Neural progenitor cell (in vitro differentiated cells): ENCODE measurements around the gene OR4D1. TPM values are rescaled to one million over a fixed set of nuclear protein-coding genes. Genes with fewer than 3 reads are reported as not detected.

Experiments used
- DNase-seq: peaks from one replicate; pipeline ENCODE4 v3.0.0-alpha.2; 2016; ENCODE audit warnings: low spot score
- H2AFZ ChIP-seq: fragments of 200-600 bp; sonication (generic); replicated peaks from 2 replicates; pipeline ENCODE4 v1.6.1; 2016; ENCODE audit warnings: antibody characterized with exemption
- H3F3A ChIP-seq: fragments of 200-600 bp; sonication (generic); 2 replicates; pipeline ENCODE4 v1.6.1; 2016; ENCODE audit warnings: antibody characterized with exemption, low read depth
- H3K27ac ChIP-seq: fragments of 200-600 bp; sonication (generic); 2 replicates; pipeline ENCODE4 v1.5.1; 2016; ENCODE audit warnings: mild to moderate bottlenecking
- H3K27me3 ChIP-seq: fragments of 200-600 bp; sonication (generic); 2 replicates; pipeline ENCODE4 v1.6.1; 2016; ENCODE audit warnings: mild to moderate bottlenecking, moderate library complexity
- H3K36me3 ChIP-seq: fragments of 200-600 bp; sonication (generic); 2 replicates; pipeline ENCODE4 v1.5.1; 2016
- H3K4me1 ChIP-seq: fragments of 200-600 bp; sonication (generic); 2 replicates; pipeline ENCODE4 v1.6.1; 2016; ENCODE audit warnings: mixed run types
- H3K4me2 ChIP-seq: fragments of 200-600 bp; sonication (generic); 2 replicates; pipeline ENCODE4 v1.6.1; 2016
- H3K4me3 ChIP-seq: fragments of 200-600 bp; sonication (generic); 2 replicates; pipeline ENCODE4 v1.5.1; 2016
- H3K79me2 ChIP-seq: fragments of 200-600 bp; sonication (generic); 2 replicates; pipeline ENCODE4 v1.6.1; 2016; ENCODE audit warnings: low read depth
- H3K9ac ChIP-seq: fragments of 200-600 bp; sonication (generic); 2 replicates; pipeline ENCODE4 v1.6.1; 2016
- H3K9me3 ChIP-seq: fragments of 200-600 bp; sonication (generic); 2 replicates; pipeline ENCODE4 v1.5.1; 2016; ENCODE audit warnings: low read depth
- H4K20me1 ChIP-seq: fragments of 200-600 bp; sonication (generic); 2 replicates; pipeline ENCODE4 v1.6.1; 2016; ENCODE audit warnings: low read depth
- H3K27ac Mint-ChIP-seq: 3 replicates; pipeline ENCODE4 v1.8.0; 2021; ENCODE audit warnings: mixed read lengths
- H3K27me3 Mint-ChIP-seq: 2 replicates; pipeline ENCODE4 v1.8.0; 2022; ENCODE audit warnings: low read depth, mild to moderate bottlenecking, inconsistent platforms, moderate library complexity, mixed read lengths; ENCODE audit not compliant: insufficient read depth
- H3K36me3 Mint-ChIP-seq: 3 replicates; pipeline ENCODE4 v1.8.0; 2021; ENCODE audit warnings: mixed read lengths
- H3K4me1 Mint-ChIP-seq: 3 replicates; pipeline ENCODE4 v1.8.0; 2021; ENCODE audit warnings: mixed read lengths
- H3K4me3 Mint-ChIP-seq: 3 replicates; pipeline ENCODE4 v1.8.0; 2021; ENCODE audit warnings: mild to moderate bottlenecking, moderate library complexity, mixed read lengths
- H3K9me3 Mint-ChIP-seq: 3 replicates; pipeline ENCODE4 v1.8.0; 2020; ENCODE audit warnings: mixed read lengths
- EZH2 ChIP-seq: fragments of 200-600 bp; sonication (generic); IDR thresholded peaks from 2 replicates; pipeline ENCODE4 v1.6.1; 2017; ENCODE audit warnings: antibody characterized with exemption, mild to moderate bottlenecking, moderate library complexity
- EZH2phosphoT487 ChIP-seq: fragments of 200-600 bp; sonication (generic); IDR thresholded peaks from 2 replicates; pipeline ENCODE4 v1.6.1; 2017; ENCODE audit warnings: antibody characterized with exemption
- total RNA-seq: library from RNA; depleted of rRNA; stranded (reverse); fragments of >200 nt; gene quantifications from 2 replicates; pipeline ENCODE4 v1.2.3, GENCODE V29; 2015; ENCODE audit warnings: low replicate concordance
- TF ChIP-seq, protein P1 (sequence below): fragments of 200-600 bp; sonication (generic); IDR thresholded peaks from 2 replicates; pipeline ENCODE4 v1.5.1; 2017; ENCODE audit warnings: antibody characterized with exemption, mild to moderate bottlenecking

Gene OR4D1
- total RNA-seq, 1 donor from 2014 or later: 0.13 TPM

DNA sequence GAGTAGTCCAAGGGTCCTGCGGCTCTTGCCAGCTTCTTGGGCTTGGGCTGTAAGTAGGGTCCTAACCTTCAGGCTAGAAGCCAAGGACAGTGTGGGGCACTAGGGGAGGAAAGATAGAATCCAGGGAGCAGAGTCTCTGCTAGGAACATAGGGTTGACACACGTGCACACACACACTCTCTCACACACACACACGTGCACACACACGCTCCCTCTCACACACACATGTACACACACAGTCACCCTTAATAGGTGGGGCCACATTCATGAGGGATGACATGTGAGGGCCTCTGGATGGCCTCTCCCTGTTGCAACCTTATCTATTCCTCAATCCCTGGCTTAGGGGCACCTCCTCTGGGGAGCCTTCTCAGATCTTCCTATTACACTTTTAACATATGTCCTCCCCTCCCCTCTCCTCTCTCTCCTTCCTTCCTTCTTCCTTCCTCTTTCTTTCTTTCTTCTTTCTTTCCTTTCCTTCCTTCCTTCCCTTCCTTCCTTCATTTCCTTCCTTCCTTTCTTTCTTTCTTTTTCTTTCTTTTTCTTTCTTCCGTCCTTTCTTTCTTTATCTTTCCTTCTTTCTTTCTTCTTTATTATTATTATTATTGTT, 47.4 kb downstream of the OR4D1 start:
- H3K4me1 Mint-ChIP-seq: no peaks in the 10 kb centered on the region
- no peak overlapping the region for H3K4me3 ChIP-seq
- H3K27ac Mint-ChIP-seq: no peak overlapping the region
- H3K9me3 ChIP-seq: no peaks in the 10 kb centered on the region
- H3K36me3 ChIP-seq: no peaks in the 10 kb centered on the region
- H3K9me3 Mint-ChIP-seq: no peaks in the 10 kb centered on the region
- no peaks in the 10 kb centered on the region for H3K4me1 ChIP-seq
- H3K9ac ChIP-seq: no peak overlapping the region
- H3K27ac ChIP-seq: no peak overlapping the region
- H3K27me3 ChIP-seq: peaks cover 10% of the 10 kb centered on the region
- H3K4me2 ChIP-seq: no peak overlapping the region
- no peak for TF ChIP-seq EZH2
- TF ChIP-seq, protein P1, sequence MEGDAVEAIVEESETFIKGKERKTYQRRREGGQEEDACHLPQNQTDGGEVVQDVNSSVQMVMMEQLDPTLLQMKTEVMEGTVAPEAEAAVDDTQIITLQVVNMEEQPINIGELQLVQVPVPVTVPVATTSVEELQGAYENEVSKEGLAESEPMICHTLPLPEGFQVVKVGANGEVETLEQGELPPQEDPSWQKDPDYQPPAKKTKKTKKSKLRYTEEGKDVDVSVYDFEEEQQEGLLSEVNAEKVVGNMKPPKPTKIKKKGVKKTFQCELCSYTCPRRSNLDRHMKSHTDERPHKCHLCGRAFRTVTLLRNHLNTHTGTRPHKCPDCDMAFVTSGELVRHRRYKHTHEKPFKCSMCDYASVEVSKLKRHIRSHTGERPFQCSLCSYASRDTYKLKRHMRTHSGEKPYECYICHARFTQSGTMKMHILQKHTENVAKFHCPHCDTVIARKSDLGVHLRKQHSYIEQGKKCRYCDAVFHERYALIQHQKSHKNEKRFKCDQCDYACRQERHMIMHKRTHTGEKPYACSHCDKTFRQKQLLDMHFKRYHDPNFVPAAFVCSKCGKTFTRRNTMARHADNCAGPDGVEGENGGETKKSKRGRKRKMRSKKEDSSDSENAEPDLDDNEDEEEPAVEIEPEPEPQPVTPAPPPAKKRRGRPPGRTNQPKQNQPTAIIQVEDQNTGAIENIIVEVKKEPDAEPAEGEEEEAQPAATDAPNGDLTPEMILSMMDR: no peak
- no peak for TF ChIP-seq EZH2phosphoT487
- H3K79me2 ChIP-seq: no peaks in the 10 kb centered on the region
- no peaks in the 10 kb centered on the region for H3F3A ChIP-seq
- H2AFZ ChIP-seq: no peak overlapping the region
- peaks cover 13% of the 10 kb centered on the region for H3K27me3 Mint-ChIP-seq
- H4K20me1 ChIP-seq: no peaks in the 10 kb centered on the region
- H3K4me3 Mint-ChIP-seq: no peak overlapping the region
- no peak for DNase-seq
- no peaks in the 10 kb centered on the region for H3K36me3 Mint-ChIP-seq

DNA sequence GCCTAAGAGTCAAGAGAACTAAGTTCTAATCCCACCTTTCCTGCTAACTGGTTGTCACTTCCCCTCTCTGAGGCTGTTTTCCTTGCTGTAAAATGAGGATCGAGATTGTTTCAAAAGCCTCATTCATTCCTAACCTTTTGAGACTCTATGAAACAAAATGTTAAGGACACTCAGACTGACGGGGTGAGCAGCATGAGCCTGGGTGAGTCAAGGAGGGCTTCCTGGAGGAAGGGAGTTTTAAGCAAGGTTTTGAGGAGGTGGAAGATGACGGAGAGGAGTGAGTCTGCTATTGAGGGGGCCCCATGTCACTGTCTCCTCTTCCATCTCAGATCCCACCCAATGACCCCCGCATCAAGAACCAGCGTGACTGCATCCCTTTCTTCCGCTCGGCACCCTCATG, 48.4 kb downstream of the OR4D1 start:
- Histone ChIP-seq H3K27me3 (peaks cover 10% of the 10 kb centered on the region), H3K9me3 (no peaks in the 10 kb centered on the region), H3K9ac (no peak overlapping the region), H3F3A (no peaks in the 10 kb centered on the region), H4K20me1 (no peaks in the 10 kb centered on the region), H3K4me3 (no peak overlapping the region), H3K36me3 (no peaks in the 10 kb centered on the region), H2AFZ (no peak overlapping the region), H3K4me2 (no peak overlapping the region), H3K4me1 (no peaks in the 10 kb centered on the region), H3K27ac (no peak overlapping the region), H3K79me2 (no peaks in the 10 kb centered on the region)
- Mint-ChIP-seq H3K27me3 (peaks cover 13% of the 10 kb centered on the region), H3K9me3 (no peaks in the 10 kb centered on the region), H3K36me3 (no peaks in the 10 kb centered on the region), H3K4me3 (no peak overlapping the region), H3K27ac (no peak overlapping the region), H3K4me1 (no peaks in the 10 kb centered on the region)
- TF ChIP-seq EZH2: no peak
- TF ChIP-seq, protein P1: no peak
- TF ChIP-seq EZH2phosphoT487: no peak
- no peak for DNase-seq

DNA sequence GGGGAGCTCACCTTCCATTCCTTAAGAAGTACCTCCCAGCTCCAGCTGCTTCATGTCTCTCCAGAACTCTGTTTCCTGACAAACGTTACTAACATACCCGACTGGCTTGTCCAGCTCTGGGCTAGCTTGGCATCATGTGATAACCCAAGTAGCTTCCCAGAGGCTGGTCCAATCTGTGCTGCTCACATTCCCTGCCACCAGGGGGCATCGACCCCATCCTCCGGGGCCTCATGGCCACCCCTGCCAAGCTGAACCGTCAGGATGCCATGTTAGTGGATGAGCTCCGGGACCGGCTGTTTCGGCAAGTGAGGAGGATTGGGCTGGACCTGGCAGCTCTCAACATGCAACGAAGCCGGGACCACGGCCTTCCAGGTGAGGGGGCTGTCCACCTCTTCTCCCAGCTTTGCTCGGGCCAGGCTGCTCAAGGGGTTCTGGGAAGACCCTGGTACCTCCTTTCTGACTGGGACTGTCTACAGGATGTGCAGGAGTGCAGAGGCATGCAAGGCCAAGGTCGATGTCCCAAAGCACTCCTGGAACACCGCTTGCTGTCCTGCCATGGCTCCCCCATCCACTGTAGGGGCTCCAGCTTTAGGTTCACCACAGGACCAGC, 51.9 kb downstream of the OR4D1 start:
- H4K20me1 ChIP-seq: no peaks in the 10 kb centered on the region
- no peaks in the 10 kb centered on the region for H3K4me1 ChIP-seq
- no peaks in the 10 kb centered on the region for H3F3A ChIP-seq
- no peak overlapping the region for H3K27ac ChIP-seq
- Mint-ChIP-seq H3K27ac (no peak overlapping the region), H3K27me3 (peaks cover 5% of the 10 kb centered on the region), H3K4me1 (peaks cover under 1% of the 10 kb centered on the region), H3K9me3 (no peaks in the 10 kb centered on the region), H3K36me3 (peaks cover under 1% of the 10 kb centered on the region), H3K4me3 (no peak overlapping the region)
- no peaks in the 10 kb centered on the region for H3K36me3 ChIP-seq
- TF ChIP-seq EZH2 (no peak), EZH2phosphoT487 (no peak)
- TF ChIP-seq, protein P1: peak; percentile 73
- H2AFZ ChIP-seq: peak overlapping the region; percentile 17
- peak; percentile 74 for DNase-seq
- no peak overlapping the region for H3K4me2 ChIP-seq
- no peaks in the 10 kb centered on the region for H3K79me2 ChIP-seq
- no peaks in the 10 kb centered on the region for H3K9me3 ChIP-seq
- H3K9ac ChIP-seq: no peak overlapping the region
- H3K27me3 ChIP-seq: peaks cover 10% of the 10 kb centered on the region
- no peak overlapping the region for H3K4me3 ChIP-seq
